GM18505 (cell line): Measurements from ENCODE around the gene AP3S1.
A peak's percentile ranks its signal among the peaks of the same experiment; 100 is the strongest.

Source experiments
- ATAC-seq: cut with Tn5 transposase; IDR thresholded peaks from one replicate; pipeline ENCODE4 v1.9.1; 2021; ENCODE audit not compliant: unreplicated experiment
- POLR2A ChIP-seq: IDR thresholded peaks from 4 replicates; pipeline ENCODE4 v1.6.1; 2011; ENCODE audit warnings: borderline replicate concordance; ENCODE audit not compliant: insufficient read depth, insufficient read length; ENCODE audit errors: extremely low read depth

Gene AP3S1

DNA sequence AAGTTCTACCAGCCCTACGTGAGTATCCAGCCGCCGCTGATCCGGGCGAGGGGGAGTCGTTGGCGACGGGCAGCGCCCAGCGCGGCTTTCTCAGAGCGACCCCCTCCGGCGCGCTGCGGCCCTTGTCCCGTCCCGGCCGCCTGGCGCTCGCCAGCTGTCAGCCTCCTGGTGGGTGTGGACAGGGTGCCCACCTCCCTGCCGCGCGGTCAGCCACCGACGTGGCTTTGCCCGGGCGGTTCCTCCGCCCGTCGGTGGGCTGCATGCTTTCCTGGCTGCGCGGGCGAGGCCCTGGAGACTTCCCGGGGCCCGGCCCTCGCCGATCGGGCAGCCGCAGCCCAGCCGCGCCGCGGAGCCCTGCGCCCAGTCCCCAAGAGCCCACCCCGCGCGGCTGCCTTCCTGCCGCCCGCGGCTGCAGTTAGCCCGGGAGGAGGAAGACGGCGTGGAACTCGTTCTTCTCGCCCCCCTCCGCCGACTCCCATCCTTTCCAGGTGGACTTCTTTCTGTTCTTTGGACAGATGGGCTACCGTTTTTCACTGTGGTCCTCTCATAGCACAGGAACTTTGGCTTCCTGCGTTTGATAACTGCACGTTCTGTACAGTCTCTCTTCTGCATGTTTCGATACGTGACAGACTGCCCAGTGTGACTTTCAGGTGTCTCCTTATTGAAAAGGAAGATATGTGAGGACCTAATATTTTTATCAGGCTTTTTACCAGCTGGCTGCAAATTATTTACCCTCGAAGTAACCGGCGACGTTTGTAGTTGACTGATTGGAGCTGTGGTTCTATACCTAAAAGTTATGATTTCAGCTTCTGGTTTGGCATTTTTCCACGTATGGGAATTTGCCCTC lies 577 bp downstream of the AP3S1 start:
- peak; percentile 36 for ATAC-seq
- TF ChIP-seq POLR2A = no peak

- TF ChIP-seq POLR2A = no peak
- ATAC-seq = no peak
These were observed 1.2 kb downstream of the AP3S1 start for GRCh38 chr5:115842952-115843351.

GRCh38 chr5:115843444-115844130 lies 1.9 kb downstream of the AP3S1 start:
- no peak for TF ChIP-seq POLR2A
- no peak for ATAC-seq

GRCh38 chr5:115844321-115844817 lies 2.6 kb downstream of the AP3S1 start:
- TF ChIP-seq POLR2A = no peak
- no peak for ATAC-seq

DNA sequence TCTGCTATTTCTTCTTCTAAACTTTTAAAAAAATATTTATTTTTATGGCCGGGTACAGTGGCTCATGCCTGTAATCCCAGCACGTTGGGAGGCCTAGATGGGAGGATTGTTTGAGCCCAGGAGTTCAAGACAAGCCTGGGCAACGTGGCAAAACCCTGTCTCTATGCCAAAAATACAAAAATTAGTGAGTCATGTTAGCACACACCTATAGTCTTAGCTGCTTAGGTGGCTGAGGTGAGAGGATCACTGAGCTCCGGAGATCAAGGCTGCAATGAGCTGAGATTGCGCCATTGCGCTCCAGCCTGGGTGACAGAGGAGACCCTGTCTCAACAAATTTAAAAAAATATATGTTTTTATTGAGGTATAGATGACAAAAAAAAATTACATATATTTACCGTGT lies 5.6 kb downstream of the AP3S1 start:
- TF ChIP-seq POLR2A = no peak
- no peak for ATAC-seq

DNA sequence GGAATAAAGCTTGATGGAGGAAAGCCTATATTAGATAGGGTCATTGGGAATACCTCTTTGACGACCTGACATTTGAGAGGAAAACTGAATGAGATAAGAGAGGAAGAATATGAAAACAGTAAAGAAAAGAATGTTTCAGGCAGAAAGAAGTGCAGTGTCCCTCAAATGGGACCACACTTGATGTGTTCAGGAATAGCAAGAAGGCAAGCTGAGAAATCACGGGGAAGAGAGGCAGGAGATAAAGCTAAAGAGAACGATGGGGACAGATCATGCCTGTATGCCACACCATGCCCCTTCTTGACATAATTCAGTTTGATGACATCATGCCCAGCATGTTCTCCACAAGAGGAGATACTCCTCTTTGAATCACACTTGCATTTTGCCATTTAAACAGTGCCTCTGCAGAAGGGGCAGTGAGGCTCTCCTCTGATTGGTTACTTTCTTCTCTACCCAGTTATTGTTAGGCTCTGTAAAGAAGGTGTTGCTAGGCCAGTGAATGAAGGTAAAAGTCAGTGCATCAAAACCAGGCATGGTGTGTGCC lies 7.6 kb downstream of the AP3S1 start:
- no peak for TF ChIP-seq POLR2A
- no peak for ATAC-seq

DNA sequence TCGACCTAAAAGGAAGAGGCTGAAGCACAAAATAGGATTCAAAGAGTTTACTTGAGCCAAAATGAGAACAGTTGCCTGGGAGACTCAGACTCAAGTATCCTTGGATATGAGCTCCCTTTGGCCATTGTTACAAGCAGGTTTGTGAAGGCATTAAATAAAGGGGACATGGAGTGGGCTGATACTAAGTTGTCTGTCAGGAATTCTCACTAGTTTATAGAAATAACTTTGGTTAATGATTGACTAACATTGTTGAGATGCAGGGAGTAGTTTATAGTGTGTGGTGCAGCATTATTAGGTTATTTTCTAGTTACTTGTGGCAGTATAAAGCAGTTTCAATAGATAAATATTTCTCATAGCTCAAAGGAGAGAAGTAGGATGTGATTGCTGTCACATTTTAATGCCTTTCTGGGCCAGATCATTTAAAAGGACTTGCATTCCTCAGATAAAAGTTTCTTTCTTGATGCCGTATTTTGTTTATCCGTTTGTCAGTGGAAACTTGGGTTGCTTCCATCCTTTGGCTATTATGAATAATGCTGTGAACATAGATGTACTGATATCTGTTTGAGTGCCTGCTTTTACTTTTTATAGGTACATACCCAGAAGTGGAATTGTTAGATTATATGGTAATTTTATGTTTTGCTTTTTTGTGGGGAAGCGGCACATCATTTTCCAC lies 9.1 kb downstream of the AP3S1 start:
- no peak for ATAC-seq
- TF ChIP-seq POLR2A = no peak

DNA sequence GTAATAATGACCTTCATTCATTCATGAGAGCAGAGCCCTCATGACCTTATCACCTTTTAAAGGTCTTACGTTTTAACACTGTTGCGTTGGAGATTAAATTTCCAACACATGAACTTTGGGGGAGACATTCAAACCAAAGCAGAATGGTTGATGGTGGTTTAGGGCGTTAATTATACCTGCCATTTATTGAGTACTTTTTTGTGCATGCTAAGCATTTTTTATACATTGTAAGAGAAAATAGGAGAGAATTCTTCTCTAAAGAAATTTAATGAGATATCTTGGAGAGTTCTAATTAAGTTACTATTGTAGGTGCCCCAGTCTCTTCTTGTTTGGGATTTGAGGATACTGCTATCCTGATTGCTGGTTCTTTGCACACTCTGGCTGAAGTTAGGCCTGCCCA lies 12.4 kb downstream of the AP3S1 start:
- no peak for TF ChIP-seq POLR2A

GRCh38 chr5:115855959-115856358 lies 14.2 kb downstream of the AP3S1 start:
- TF ChIP-seq POLR2A = no peak
- ATAC-seq = no peak

More for the DNA sequence above, 12.4 kb downstream of the AP3S1 start:
- no peak for ATAC-seq

GRCh38 chr5:115857057-115857479 lies 15.3 kb downstream of the AP3S1 start:
- no peak for TF ChIP-seq POLR2A
- ATAC-seq = no peak

GRCh38 chr5:115857626-115858349 lies 16.1 kb downstream of the AP3S1 start:
- no peak for TF ChIP-seq POLR2A
- no peak for ATAC-seq

- TF ChIP-seq POLR2A = no peak
- ATAC-seq = no peak
These were observed 16.7 kb downstream of the AP3S1 start for GRCh38 chr5:115858396-115858795.
